Loucy (cell line): ENCODE data around the gene ZNF536.

Experiments used
- H2AFZ ChIP-seq: fragments of 200-600 bp; sonication (generic); 2 replicates; pipeline ENCODE4 v1.6.0; 2016; ENCODE audit warnings: antibody characterized with exemption, mild to moderate bottlenecking, low read length, moderate library complexity
- H3F3A ChIP-seq: fragments of 200-600 bp; 2 replicates; pipeline ENCODE4 v1.6.0; 2016; ENCODE audit warnings: antibody characterized with exemption, low read depth, mild to moderate bottlenecking
- H3K27me3 ChIP-seq: fragments of 200-600 bp; sonication (generic); 2 replicates; pipeline ENCODE4 v1.6.1; 2014; ENCODE audit warnings: low read length, mild to moderate bottlenecking; ENCODE audit not compliant: insufficient read depth, poor library complexity, severe bottlenecking
- H3K36me3 ChIP-seq: fragments of 200-600 bp; sonication (generic); 2 replicates; pipeline ENCODE4 v1.6.1; 2016; ENCODE audit warnings: low read length; ENCODE audit not compliant: insufficient read depth
- H3K4me1 ChIP-seq: fragments of 200-600 bp; sonication (generic); 2 replicates; pipeline ENCODE4 v1.5.1; 2014; ENCODE audit warnings: low read length, mild to moderate bottlenecking; ENCODE audit not compliant: insufficient read depth, poor library complexity, severe bottlenecking
- H3K4me2 ChIP-seq: fragments of 200-600 bp; sonication (generic); 2 replicates; pipeline ENCODE4 v1.6.0; 2014; ENCODE audit warnings: antibody characterized with exemption, low read length, low read depth, mild to moderate bottlenecking; ENCODE audit not compliant: poor library complexity, severe bottlenecking
- H3K4me3 ChIP-seq: fragments of 200-600 bp; sonication (generic); 2 replicates; pipeline ENCODE4 v1.5.1; 2014; ENCODE audit warnings: low read length, mild to moderate bottlenecking, mixed read lengths; ENCODE audit not compliant: poor library complexity, severe bottlenecking
- H3K79me2 ChIP-seq: fragments of 200-600 bp; sonication (generic); 2 replicates; pipeline ENCODE4 v1.6.1; 2014; ENCODE audit warnings: low read length; ENCODE audit not compliant: insufficient read depth
- H3K9ac ChIP-seq: fragments of 200-600 bp; sonication (generic); 2 replicates; pipeline ENCODE4 v1.6.0; 2014; ENCODE audit warnings: mild to moderate bottlenecking, low read depth, low read length, moderate library complexity; ENCODE audit not compliant: poor library complexity, severe bottlenecking
- H3K9me2 ChIP-seq: fragments of 200-600 bp; sonication (generic); replicated peaks from 2 replicates; pipeline ENCODE4 v1.6.1; 2016; ENCODE audit warnings: low read depth, low read length, mixed read lengths
- H3K9me3 ChIP-seq: fragments of 200-600 bp; sonication (generic); 2 replicates; pipeline ENCODE4 v1.6.1; 2014; ENCODE audit warnings: mild to moderate bottlenecking, antibody characterized with exemption, low read length, low read depth; ENCODE audit not compliant: insufficient read depth
- H4K20me1 ChIP-seq: fragments of 200-600 bp; sonication (generic); 2 replicates; pipeline ENCODE4 v1.6.0; 2014; ENCODE audit warnings: antibody characterized with exemption, low read length, mild to moderate bottlenecking; ENCODE audit not compliant: insufficient read depth, poor library complexity, severe bottlenecking
- EZH2phosphoT487 ChIP-seq: fragments of 200-600 bp; IDR thresholded peaks from 2 replicates; pipeline ENCODE4 v1.6.1; 2018; ENCODE audit warnings: antibody characterized with exemption, mild to moderate bottlenecking, moderate library complexity, borderline replicate concordance
- TF ChIP-seq, protein P1 (sequence below): fragments of 200-600 bp; sonication (generic); conservative IDR thresholded peaks from 2 replicates; pipeline ENCODE4 v1.5.1; 2014; ENCODE audit warnings: mild to moderate bottlenecking, antibody characterized with exemption, low read length

ZNF536 gene

DNA sequence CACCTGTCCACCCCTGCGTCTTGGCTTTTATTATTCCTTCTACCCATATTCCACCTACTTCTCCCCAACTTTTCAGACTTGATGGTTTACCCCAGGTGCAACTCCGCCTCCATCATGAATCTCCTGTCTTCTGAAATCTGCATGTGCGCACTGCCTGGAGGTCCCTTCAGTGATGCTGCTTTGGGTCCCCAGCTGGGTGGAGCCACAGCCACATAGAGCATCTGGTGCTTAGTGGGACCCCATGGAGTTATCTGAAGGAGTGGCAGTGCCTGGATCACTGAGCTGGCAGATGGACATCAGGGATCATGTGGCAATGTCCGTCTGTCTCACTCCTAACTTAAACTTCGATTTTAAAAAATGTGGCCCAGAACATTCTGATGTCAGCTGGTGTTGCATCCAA, 13.5 kb downstream of the ZNF536 start:
- TF ChIP-seq, protein P1, sequence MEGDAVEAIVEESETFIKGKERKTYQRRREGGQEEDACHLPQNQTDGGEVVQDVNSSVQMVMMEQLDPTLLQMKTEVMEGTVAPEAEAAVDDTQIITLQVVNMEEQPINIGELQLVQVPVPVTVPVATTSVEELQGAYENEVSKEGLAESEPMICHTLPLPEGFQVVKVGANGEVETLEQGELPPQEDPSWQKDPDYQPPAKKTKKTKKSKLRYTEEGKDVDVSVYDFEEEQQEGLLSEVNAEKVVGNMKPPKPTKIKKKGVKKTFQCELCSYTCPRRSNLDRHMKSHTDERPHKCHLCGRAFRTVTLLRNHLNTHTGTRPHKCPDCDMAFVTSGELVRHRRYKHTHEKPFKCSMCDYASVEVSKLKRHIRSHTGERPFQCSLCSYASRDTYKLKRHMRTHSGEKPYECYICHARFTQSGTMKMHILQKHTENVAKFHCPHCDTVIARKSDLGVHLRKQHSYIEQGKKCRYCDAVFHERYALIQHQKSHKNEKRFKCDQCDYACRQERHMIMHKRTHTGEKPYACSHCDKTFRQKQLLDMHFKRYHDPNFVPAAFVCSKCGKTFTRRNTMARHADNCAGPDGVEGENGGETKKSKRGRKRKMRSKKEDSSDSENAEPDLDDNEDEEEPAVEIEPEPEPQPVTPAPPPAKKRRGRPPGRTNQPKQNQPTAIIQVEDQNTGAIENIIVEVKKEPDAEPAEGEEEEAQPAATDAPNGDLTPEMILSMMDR: no peak
- no peak for TF ChIP-seq EZH2phosphoT487
- Histone ChIP-seq H3K4me1 (no peaks in the 10 kb centered on the region), H3K79me2 (no peaks in the 10 kb centered on the region), H3K27me3 (no peaks in the 10 kb centered on the region), H2AFZ (no peak overlapping the region), H3K9me3 (no peaks in the 10 kb centered on the region), H3K9ac (no peak overlapping the region), H3K4me3 (no peak overlapping the region), H3K36me3 (no peaks in the 10 kb centered on the region), H4K20me1 (no peaks in the 10 kb centered on the region), H3K4me2 (no peak overlapping the region), H3K9me2 (no peaks in the 10 kb centered on the region), H3F3A (no peaks in the 10 kb centered on the region)

DNA sequence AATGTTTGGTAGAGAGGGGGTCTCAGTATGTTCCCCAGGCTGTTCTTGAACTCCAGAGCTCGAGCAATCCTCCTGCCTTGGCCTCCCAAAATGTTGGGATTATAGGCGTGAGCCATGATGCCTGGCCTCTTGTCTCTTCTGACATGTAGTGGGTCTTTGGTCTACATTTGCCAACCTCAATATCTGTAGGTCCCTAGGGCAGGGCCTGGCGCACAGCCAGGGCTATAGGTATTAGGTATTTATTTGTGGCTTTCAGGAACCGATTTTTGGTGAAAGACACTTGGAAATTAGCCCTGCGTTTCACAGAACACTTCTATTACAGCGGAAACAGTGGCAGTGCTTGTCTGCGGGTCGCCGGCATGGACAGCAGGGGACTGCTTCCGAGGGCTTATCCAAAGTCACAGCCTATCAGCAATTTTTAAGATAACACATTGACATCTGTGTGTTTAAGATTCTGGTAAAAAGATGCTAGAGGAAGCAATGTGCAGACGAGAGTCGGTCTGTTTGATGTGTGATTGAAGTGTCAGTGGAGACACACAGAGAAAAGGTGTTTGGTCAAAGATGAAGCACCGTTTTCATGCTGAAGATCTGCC, 14.5 kb downstream of the ZNF536 start:
- H3K4me3 ChIP-seq: no peak overlapping the region

DNA sequence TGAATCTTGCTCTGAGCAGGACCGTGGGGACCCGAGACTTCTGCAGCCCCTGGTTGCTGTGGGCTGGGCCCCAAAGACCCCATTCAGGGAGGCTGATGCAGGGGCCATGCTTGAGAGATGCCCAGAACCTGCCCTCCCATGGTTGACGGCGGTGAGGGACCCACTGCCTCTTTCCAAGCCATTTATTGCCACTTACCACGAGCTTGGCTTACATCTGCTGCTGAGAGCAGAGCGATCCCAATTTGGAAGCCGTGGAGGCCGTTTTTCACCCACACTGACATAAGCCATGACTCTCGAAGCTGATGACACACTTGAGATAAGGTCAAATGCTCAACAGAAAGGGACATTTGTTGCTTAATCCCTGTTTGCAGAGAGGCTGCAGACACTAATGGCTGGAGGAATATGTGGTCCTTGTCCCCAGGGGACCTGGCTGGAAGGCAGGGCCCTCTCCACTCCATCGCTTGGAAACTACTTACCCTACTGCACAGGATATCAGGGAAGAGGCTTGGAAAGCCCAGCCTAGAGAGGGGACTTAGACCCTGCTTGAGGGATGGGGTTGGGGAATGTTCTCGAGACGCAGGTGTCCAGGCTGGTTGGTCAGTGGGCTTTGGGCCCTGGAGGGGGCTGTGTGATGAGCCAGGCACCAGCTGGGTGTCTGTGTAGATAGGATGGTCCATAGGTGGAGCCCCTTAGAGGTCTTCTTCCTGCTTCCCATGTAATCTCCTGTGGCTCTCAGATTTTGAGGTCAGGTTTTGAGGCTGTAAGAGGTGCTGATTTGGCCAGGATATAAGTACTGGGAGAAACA, 15.3 kb downstream of the ZNF536 start:
- Histone ChIP-seq H3K27me3 (no peaks in the 10 kb centered on the region), H3K4me1 (peaks cover 12% of the 10 kb centered on the region), H3K4me2 (no peak overlapping the region), H3K9me3 (no peaks in the 10 kb centered on the region), H4K20me1 (no peaks in the 10 kb centered on the region), H3K79me2 (no peaks in the 10 kb centered on the region), H3K9me2 (no peaks in the 10 kb centered on the region), H2AFZ (no peak overlapping the region), H3K9ac (no peak overlapping the region), H3K36me3 (no peaks in the 10 kb centered on the region), H3K4me3 (no peak overlapping the region), H3F3A (no peaks in the 10 kb centered on the region)
- TF ChIP-seq EZH2phosphoT487: no peak
- TF ChIP-seq, protein P1: no peak

More for the DNA sequence above, 14.5 kb downstream of the ZNF536 start:
- TF ChIP-seq, protein P1: no peak
- no peak for TF ChIP-seq EZH2phosphoT487
- H3K9me3 ChIP-seq: no peaks in the 10 kb centered on the region
- H3F3A ChIP-seq: no peaks in the 10 kb centered on the region
- no peak overlapping the region for H3K9ac ChIP-seq
- no peaks in the 10 kb centered on the region for H3K9me2 ChIP-seq
- no peak overlapping the region for H2AFZ ChIP-seq
- no peaks in the 10 kb centered on the region for H3K79me2 ChIP-seq
- H3K4me2 ChIP-seq: no peak overlapping the region
- H3K4me1 ChIP-seq: peaks cover 4% of the 10 kb centered on the region
- no peaks in the 10 kb centered on the region for H3K36me3 ChIP-seq
- no peaks in the 10 kb centered on the region for H3K27me3 ChIP-seq
- H4K20me1 ChIP-seq: no peaks in the 10 kb centered on the region
